Measurements from ENCODE around the gene RNF217. TPM values are rescaled to one million over a fixed set of nuclear protein-coding genes. Genes with fewer than 3 reads are reported as not detected.
"Not testable (repeated sequence)": the region's sequence is repeated elsewhere in the genome, so short reads cannot be mapped to it uniquely, and the experiment has no call there.

RNF217 gene
- total and polyA plus RNA-seq, 4 donors: 5.0 to 79.5 (median 33.4) TPM

GRCh38 chr6:125025164-125025854, 63.1 kb downstream of the RNF217 start:
- Histone ChIP-seq H3K36me3 (ENCODE audit: control insufficient read depth in 1 of 2, insufficient read depth in 2 of 2, low read length in 1 of 2) (no peaks in the 10 kb centered on the region), H3K27ac (ENCODE audit: low read depth in 1 of 2, low read length in 2 of 2) (no peak overlapping the region), H3K4me3 (ENCODE audit: low read length in 2 of 2) (no peak overlapping the region), H3K4me1 (ENCODE audit: control insufficient read depth in 1 of 2, insufficient read depth in 2 of 2, low read length in 2 of 2) (peaks cover 0 to 7% of the 10 kb centered on the region in 2 donors), H3K27me3 (ENCODE audit: control insufficient read depth in 1 of 2, insufficient read depth in 2 of 2, low read length in 1 of 2) (no peaks in the 10 kb centered on the region), H3K9me3 (ENCODE audit: control insufficient read depth, low read length) (no peaks in the 10 kb centered on the region)
- 10 to 13% methylated on average over 3 of the region's 3 CpGs for WGBS, 2 donors
- ATAC-seq (ENCODE audit: low FRiP score) (no peak), DNase-seq (no peak)
- intact Hi-C loops (cut with DNase I): no loop called here

GRCh38 chr6:125027287-125027686, 65.0 kb downstream of the RNF217 start:
- Histone ChIP-seq H3K4me1 (ENCODE audit: control insufficient read depth in 1 of 2, insufficient read depth in 2 of 2, low read length in 2 of 2) (peaks cover 0 to 6% of the 10 kb centered on the region in 2 donors), H3K4me3 (ENCODE audit: low read length in 2 of 2) (no peak overlapping the region), H3K27me3 (ENCODE audit: control insufficient read depth in 1 of 2, insufficient read depth in 2 of 2, low read length in 1 of 2) (no peaks in the 10 kb centered on the region), H3K9me3 (ENCODE audit: control insufficient read depth, low read length) (no peaks in the 10 kb centered on the region), H3K36me3 (ENCODE audit: control insufficient read depth in 1 of 2, insufficient read depth in 2 of 2, low read length in 1 of 2) (no peaks in the 10 kb centered on the region), H3K27ac (ENCODE audit: low read depth in 1 of 2, low read length in 2 of 2) (no peak overlapping the region)
- WGBS, 2 donors: 64% methylated on average over 3 of the region's 3 CpGs
- ATAC-seq (ENCODE audit: low FRiP score): no peak
- DNase-seq: no peak
- intact Hi-C loops (cut with DNase I): no loop called here

GRCh38 chr6:125030969-125031368, 68.7 kb downstream of the RNF217 start:
- H3K36me3 ChIP-seq (ENCODE audit: control insufficient read depth in 1 of 2, insufficient read depth in 2 of 2, low read length in 1 of 2): no peaks in the 10 kb centered on the region
- H3K4me3 ChIP-seq (ENCODE audit: low read length in 2 of 2): no peak overlapping the region
- no peak for DNase-seq
- intact Hi-C loops (cut with DNase I): no loop called here
- no peaks in the 10 kb centered on the region for H3K4me1 ChIP-seq (ENCODE audit: control insufficient read depth in 1 of 2, insufficient read depth in 2 of 2, low read length in 2 of 2)
- ATAC-seq (ENCODE audit: low FRiP score): no peak
- no peaks in the 10 kb centered on the region for H3K27me3 ChIP-seq (ENCODE audit: control insufficient read depth in 1 of 2, insufficient read depth in 2 of 2, low read length in 1 of 2)
- no peak overlapping the region for H3K27ac ChIP-seq (ENCODE audit: low read depth in 1 of 2, low read length in 2 of 2)
- no peaks in the 10 kb centered on the region for H3K9me3 ChIP-seq (ENCODE audit: control insufficient read depth, low read length)
- 66 to 72% methylated on average over 6 of the region's 6 CpGs for WGBS, 2 donors

- intact Hi-C loops (cut with DNase I): no loop called here
- WGBS, 2 donors: 97 to 100% methylated on average over 1 of the region's 1 CpG
- Histone ChIP-seq H3K9me3 (ENCODE audit: control insufficient read depth, low read length) (no peaks in the 10 kb centered on the region), H3K27me3 (ENCODE audit: control insufficient read depth in 1 of 2, insufficient read depth in 2 of 2, low read length in 1 of 2) (no peaks in the 10 kb centered on the region), H3K4me1 (ENCODE audit: control insufficient read depth in 1 of 2, insufficient read depth in 2 of 2, low read length in 2 of 2) (no peaks in the 10 kb centered on the region), H3K27ac (ENCODE audit: low read depth in 1 of 2, low read length in 2 of 2) (no peak overlapping the region), H3K36me3 (ENCODE audit: control insufficient read depth in 1 of 2, insufficient read depth in 2 of 2, low read length in 1 of 2) (no peaks in the 10 kb centered on the region), H3K4me3 (ENCODE audit: low read length in 2 of 2) (no peak overlapping the region)
- DNase-seq (no peak), ATAC-seq (ENCODE audit: low FRiP score) (no peak)
Measured at GRCh38 chr6:125031385-125031784, 69.1 kb downstream of the RNF217 start.

- H3K36me3 ChIP-seq (ENCODE audit: control insufficient read depth in 1 of 2, insufficient read depth in 2 of 2, low read length in 1 of 2); DNase-seq; H3K27me3 ChIP-seq (ENCODE audit: control insufficient read depth in 1 of 2, insufficient read depth in 2 of 2, low read length in 1 of 2); intact Hi-C loops (cut with DNase I); H3K4me3 ChIP-seq (ENCODE audit: low read length in 2 of 2); H3K4me1 ChIP-seq (ENCODE audit: control insufficient read depth in 1 of 2, insufficient read depth in 2 of 2, low read length in 2 of 2); H3K27ac ChIP-seq (ENCODE audit: low read depth in 1 of 2, low read length in 2 of 2); H3K9me3 ChIP-seq (ENCODE audit: control insufficient read depth, low read length); ATAC-seq (ENCODE audit: low FRiP score): not testable (repeated sequence)
Measured at GRCh38 chr6:125034929-125035328, 72.7 kb downstream of the RNF217 start.

GRCh38 chr6:125036486-125036885, 74.2 kb downstream of the RNF217 start:
- not testable (repeated sequence) for H3K27ac ChIP-seq (ENCODE audit: low read depth in 1 of 2, low read length in 2 of 2); ATAC-seq (ENCODE audit: low FRiP score); DNase-seq; H3K9me3 ChIP-seq (ENCODE audit: control insufficient read depth, low read length); H3K27me3 ChIP-seq (ENCODE audit: control insufficient read depth in 1 of 2, insufficient read depth in 2 of 2, low read length in 1 of 2); H3K4me3 ChIP-seq (ENCODE audit: low read length in 2 of 2); H3K4me1 ChIP-seq (ENCODE audit: control insufficient read depth in 1 of 2, insufficient read depth in 2 of 2, low read length in 2 of 2); H3K36me3 ChIP-seq (ENCODE audit: control insufficient read depth in 1 of 2, insufficient read depth in 2 of 2, low read length in 1 of 2)
- WGBS, 2 donors: 96 to 97% methylated on average over 4 of the region's 4 CpGs
- intact Hi-C loops (cut with DNase I): loop anchor here in 1 of 2 donors (2.0 kb wide), 1 partner anchor 28 kb away; no protein-coding TSS in a partner anchor

- ATAC-seq (ENCODE audit: low FRiP score): no peak
- peaks cover 2 to 4% of the 10 kb centered on the region in 2 donors for H3K4me1 ChIP-seq (ENCODE audit: control insufficient read depth in 1 of 2, insufficient read depth in 2 of 2, low read length in 2 of 2)
- H3K36me3 ChIP-seq (ENCODE audit: control insufficient read depth in 1 of 2, insufficient read depth in 2 of 2, low read length in 1 of 2): no peaks in the 10 kb centered on the region
- H3K4me3 ChIP-seq (ENCODE audit: low read length in 2 of 2): no peak overlapping the region
- no peak for DNase-seq
- WGBS, 2 donors: 25 to 37% methylated on average over 2 of the region's 2 CpGs
- no peaks in the 10 kb centered on the region for H3K27me3 ChIP-seq (ENCODE audit: control insufficient read depth in 1 of 2, insufficient read depth in 2 of 2, low read length in 1 of 2)
- intact Hi-C loops (cut with DNase I): loop anchor here in 1 of 2 donors (2.0 kb wide), 1 partner anchor 27 kb away; no protein-coding TSS in a partner anchor
- no peaks in the 10 kb centered on the region for H3K9me3 ChIP-seq (ENCODE audit: control insufficient read depth, low read length)
- no peak overlapping the region for H3K27ac ChIP-seq (ENCODE audit: low read depth in 1 of 2, low read length in 2 of 2)
Measured at GRCh38 chr6:125037827-125038226, 75.6 kb downstream of the RNF217 start.

GRCh38 chr6:125038925-125039324, 76.7 kb downstream of the RNF217 start:
- DNase-seq: no peak
- 96 to 98% methylated on average over 2 of the region's 2 CpGs for WGBS, 2 donors
- peaks cover 2 to 4% of the 10 kb centered on the region in 2 donors for H3K4me1 ChIP-seq (ENCODE audit: control insufficient read depth in 1 of 2, insufficient read depth in 2 of 2, low read length in 2 of 2)
- no peaks in the 10 kb centered on the region for H3K36me3 ChIP-seq (ENCODE audit: control insufficient read depth in 1 of 2, insufficient read depth in 2 of 2, low read length in 1 of 2)
- no peak overlapping the region for H3K27ac ChIP-seq (ENCODE audit: low read depth in 1 of 2, low read length in 2 of 2)
- no peaks in the 10 kb centered on the region for H3K9me3 ChIP-seq (ENCODE audit: control insufficient read depth, low read length)
- no peak for ATAC-seq (ENCODE audit: low FRiP score)
- no peaks in the 10 kb centered on the region for H3K27me3 ChIP-seq (ENCODE audit: control insufficient read depth in 1 of 2, insufficient read depth in 2 of 2, low read length in 1 of 2)
- no peak overlapping the region for H3K4me3 ChIP-seq (ENCODE audit: low read length in 2 of 2)
- intact Hi-C loops (cut with DNase I): no loop called here

- Histone ChIP-seq H3K27ac (ENCODE audit: low read depth in 1 of 2, low read length in 2 of 2) (no peak overlapping the region), H3K4me1 (ENCODE audit: control insufficient read depth in 1 of 2, insufficient read depth in 2 of 2, low read length in 2 of 2) (peaks cover 4% of the 10 kb centered on the region in 2 donors), H3K27me3 (ENCODE audit: control insufficient read depth in 1 of 2, insufficient read depth in 2 of 2, low read length in 1 of 2) (no peaks in the 10 kb centered on the region), H3K36me3 (ENCODE audit: control insufficient read depth in 1 of 2, insufficient read depth in 2 of 2, low read length in 1 of 2) (peaks cover 0 to 3% of the 10 kb centered on the region in 2 donors), H3K4me3 (ENCODE audit: low read length in 2 of 2) (no peak overlapping the region), H3K9me3 (ENCODE audit: control insufficient read depth, low read length) (no peaks in the 10 kb centered on the region)
- WGBS, 2 donors: 86 to 92% methylated on average over 3 of the region's 3 CpGs
- ATAC-seq (ENCODE audit: low FRiP score): no peak
- intact Hi-C loops (cut with DNase I): no loop called here
- DNase-seq: no peak
Measured at GRCh38 chr6:125041740-125042459, 79.7 kb downstream of the RNF217 start.
